ENCODE data around the gene DNAH8.
A peak's percentile ranks its signal among the peaks of the same experiment; 100 is the strongest.

Gene DNAH8

DNA sequence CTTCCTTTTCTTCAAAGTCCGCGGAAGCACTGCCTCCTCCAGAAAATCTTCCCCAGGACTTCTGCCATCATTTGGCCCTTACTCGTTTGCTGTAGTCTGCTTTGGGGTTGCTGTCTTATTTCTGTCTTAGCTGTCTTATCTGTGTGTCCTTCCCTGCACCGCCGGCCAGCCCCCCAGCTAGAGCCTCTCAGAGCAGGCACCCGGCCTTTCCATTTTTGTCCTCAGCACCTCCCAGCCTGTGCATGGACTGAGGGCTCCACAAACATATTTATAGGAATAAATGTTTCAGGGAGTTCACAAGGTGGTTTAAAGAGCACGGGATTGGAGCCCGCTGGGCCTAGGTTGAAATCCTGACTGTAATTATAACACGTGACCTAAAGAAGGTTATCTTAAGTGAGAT lies 341.6 kb downstream of the DNAH8 start:
- no peak for DNase-seq

DNA sequence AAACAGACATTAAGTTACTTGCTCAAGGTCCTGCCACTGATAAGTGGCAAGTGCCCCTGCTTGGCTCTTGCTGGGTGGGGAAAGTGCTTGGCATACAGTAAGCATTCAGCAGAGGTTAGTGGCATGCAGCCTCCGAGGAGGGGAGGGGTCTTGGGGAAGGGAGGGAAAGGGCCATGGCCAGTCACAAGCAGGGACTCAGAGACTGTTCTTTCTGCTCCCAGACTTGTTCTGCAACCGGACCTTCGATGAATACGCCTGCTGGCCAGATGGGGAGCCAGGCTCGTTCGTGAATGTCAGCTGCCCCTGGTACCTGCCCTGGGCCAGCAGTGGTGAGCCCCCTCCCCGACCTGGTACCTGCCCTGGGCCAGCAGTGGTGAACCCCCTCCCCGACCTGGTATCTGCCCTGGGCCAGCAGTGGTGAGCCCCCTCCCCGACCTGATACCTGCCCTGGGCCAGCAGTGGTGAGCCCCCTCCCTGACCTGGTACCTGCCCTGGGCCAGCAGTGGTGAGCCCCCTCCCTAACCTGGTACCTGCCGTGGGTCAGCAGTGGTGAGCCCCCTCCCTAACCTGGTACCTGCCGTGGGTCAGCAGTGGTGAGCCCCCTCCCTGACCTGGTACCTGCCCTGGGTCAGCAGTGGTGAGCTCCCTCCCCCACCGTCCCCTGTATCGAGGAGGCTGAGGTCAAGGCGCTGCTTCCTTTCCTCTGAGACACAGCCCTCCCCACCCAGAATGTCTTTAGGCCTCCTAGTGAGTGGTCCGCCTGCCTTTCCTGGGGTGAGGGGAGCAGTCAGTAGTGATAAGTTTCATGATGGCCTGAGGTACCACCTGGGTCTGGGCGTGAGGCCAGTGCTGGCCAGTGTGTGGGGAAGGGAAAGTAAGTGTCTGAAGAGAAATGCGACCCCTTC lies 342.4 kb downstream of the DNAH8 start:
- no peak for DNase-seq

DNA sequence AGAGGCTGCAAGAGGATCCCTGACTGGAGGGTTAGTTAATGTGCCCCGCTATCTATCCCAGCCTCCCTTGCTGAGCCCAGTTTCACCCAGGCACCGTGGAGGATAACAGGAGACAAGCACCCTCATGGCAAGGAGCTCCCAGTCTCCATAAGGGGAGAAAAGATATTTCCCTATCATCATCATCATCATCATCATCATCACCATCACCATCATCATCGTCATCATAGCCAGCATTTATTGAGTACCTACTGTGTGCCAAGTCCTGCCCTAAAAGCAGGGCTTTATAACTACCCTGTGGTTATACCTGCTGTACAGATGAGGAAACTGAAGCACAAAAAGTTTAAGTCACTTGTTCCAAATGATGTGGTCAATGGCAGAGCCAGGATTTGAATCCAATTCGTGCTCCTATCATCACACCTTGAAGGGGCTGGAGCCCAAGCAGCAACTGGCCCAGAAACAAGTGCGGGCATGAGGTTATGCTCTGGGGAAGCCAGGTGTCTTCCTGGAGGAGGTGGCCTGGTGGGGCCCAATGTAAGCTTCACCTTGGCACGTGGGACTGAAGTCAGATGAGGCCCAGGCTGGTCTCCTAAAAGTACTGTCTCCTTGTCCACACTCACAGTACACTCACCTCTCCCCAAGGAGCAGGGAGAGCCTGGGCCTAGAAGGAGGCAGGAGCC lies 343.5 kb downstream of the DNAH8 start:
- no peak for DNase-seq

DNA sequence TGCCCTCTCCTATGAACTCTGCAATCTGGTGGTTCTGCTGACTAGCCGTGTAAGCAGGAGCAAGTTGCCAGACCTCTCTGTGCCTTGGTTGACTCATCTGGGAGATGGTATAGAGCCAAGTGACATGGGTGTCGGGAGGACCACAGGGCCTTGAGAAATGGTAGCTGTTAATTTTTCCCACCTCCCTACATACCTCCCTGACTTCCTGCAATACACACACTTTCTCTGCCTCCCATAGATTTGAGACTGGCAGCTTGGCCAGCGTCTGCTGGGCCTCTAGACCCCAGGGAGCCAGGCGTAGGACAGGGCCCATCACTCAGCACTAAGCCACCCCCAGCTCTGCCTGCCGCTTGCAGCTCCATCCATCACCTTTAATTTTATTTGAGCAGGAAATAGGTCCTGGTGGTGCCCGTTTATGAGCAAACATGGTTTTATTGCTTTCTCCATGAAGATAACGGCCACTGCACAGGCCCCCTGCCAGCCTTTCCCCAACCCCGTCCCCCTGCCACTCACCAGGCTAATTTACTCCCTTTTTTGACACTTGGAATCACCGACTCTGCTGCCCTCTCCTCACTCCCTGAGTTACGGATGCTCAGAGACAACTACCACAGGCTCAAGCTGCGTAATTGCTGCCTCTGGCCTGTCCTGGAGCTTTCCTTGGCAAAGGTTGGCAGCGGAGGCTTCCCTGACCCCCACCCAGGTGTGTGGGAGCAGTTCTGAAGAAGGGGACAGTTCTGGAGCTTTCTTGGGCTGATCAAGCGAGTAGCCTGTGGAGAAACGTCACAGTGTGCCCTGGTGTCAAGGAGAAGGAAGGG lies 344.6 kb downstream of the DNAH8 start:
- peak; percentile 73 to 92 for DNase-seq

DNA sequence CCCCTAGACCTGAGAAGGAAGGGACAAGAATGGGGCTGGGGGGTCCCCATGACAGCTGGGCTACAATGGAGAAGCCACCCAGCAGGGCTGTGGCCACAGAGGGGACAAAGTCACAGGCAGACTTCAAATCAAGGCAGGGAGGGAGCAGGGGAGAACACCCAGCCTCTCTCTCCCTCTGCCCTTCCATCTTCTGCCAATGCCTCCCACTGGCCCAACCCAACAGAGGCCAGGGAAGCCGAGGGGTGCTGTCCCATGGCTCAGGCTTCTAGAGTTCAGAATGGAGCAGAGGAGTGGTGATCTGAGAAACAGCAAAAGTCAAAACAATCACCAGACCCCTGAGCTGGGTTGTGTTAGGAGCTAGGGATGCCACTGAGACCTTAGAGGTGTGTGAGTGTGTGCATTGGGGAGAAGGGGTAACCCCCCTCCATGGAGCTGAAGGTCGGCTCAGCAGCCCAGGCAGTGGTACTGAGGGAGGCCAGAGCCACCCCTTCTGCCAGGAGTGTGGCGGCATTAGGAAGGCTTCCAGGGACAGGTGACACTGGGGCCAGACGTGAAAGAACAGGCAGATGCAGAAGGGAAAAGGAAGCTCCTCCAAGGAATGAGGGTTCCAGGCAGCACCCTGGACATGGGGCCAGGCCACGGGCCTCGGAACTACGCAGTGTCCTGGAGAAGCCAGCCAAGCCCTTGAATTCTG lies 345.5 kb downstream of the DNAH8 start:
- DNase-seq, result no peak

DNA sequence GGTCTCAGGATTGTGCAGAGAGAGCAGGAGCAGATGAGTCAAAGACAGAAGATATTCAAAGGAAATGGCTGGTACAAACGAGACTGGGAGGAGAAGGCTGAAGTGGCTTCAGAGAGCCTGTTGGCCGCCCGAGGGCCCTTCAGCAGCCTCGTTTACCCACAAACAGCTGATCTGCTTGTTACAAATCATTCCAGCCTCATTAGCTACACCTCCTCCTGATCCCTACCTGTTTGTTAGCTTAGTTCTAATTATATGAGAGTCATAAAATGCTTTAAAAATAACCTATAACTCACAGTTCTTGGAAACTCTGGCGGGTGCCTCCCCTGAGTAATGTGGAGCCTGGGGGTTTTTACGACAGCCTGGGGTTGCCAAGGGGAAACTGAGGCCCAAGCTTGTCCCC lies 346.1 kb downstream of the DNAH8 start:
- DNase-seq, result peak in 1 of 2 experiments; percentile 10

DNA sequence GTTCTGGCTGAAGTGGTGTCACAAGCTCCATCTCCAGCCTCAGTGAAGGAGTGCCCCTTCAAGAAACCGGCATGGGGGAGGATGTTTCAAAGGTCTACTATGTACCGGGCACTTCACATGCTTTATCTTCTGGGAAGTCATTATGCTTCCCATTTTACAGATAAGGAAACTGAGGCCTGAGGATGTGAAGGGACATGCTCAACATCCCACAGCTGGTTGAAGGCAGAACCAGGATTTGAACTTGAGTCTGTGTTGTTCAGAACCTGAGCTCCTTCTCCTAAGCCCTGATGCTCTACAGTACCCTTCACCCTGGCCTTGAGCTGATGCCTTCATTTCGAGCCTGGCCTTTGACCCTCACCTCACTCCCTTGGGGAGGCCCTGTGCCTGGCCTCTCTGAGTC lies 346.5 kb downstream of the DNAH8 start:
- DNase-seq, result no peak

DNA sequence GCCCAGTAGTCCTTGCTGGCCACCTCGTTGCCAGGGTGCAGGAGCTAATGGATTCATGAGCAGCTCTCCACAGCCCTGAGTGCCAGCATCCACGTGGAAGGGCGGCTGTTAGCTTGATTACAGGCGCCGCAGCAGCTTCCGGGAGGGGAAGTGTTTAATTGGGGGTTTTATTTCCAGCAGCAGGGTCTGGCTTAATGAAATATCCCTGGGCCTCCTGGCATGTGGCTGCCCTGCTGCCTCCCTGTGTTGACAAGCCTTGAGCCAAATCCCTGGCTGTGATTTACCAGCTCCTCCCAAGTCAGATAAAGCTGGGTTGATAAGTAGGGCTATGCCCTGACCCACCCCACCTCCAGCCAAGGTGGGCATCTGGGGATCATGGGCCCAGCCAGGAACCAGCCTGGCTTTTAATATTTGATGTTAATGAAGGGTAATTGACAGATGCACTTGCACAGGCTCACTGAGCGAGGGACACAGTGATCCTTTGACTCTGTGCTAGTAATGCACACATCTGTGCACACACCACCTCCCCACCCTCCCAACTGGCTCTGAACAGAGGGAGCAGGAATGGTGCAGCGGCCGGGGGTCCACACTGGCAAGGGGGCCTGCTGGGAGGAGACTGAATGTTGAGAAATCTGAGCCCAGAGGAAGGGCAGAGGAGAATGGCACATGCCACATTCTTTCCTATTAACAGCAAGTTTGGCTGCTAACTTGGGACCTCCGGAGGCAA lies 347.1 kb downstream of the DNAH8 start:
- DNase-seq, result peak; percentile 67 to 88

DNA sequence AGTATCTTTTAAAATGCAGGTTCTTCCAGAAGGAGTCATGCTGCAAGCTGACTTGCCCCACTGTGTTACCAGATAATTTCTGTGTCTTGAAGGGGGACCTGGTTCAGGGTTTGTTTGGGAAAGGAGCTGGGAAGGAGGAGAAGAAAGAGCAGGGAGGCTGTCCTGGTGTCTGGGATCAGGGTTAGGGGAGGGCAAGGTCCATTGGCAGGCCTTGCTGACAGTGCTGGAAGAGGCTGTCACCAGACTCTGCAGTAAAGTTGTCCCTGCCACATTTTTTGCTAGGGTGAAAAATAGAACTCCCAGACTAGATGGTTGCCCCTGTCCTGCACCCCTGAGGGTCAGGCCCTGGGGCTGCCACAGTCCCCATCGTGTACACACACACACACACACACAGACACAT lies 348.4 kb downstream of the DNAH8 start:
- DNase-seq, result no peak

DNA sequence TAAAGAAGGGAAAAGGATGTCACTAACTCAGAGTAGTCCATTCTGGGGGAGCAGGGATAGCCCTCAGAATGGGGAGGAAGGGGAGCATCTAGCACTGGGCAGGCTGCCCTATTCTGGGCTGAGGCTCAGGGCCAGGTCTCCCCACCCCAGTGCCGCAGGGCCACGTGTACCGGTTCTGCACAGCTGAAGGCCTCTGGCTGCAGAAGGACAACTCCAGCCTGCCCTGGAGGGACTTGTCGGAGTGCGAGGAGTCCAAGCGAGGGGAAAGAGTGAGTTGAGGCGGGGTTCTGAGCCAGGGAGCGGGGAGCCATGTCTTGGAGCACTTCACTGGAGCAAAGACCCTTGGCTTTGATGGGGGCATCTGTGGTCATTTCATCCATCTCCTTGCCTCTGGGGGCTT lies 350.4 kb downstream of the DNAH8 start:
- no peak for DNase-seq

DNA sequence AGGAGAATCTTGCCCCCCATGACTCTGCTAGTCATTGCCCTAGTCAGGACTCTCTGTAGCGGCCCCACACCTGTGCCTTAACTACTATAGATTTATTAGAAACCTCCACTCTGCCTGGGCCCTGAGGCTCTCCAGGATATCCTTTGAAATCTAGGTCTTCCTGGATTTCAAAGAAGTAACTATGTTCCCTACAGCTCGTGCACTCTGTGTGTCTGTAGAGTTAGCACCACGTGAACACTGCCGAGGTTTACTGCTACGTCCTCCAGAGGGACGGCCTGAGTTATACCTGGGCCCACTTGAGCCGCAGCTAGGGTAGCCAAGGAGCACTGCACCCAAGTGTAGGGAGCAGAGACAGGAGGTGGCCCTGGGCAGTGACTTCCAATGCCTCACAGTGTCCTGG lies 353.3 kb downstream of the DNAH8 start:
- no peak for DNase-seq

DNA sequence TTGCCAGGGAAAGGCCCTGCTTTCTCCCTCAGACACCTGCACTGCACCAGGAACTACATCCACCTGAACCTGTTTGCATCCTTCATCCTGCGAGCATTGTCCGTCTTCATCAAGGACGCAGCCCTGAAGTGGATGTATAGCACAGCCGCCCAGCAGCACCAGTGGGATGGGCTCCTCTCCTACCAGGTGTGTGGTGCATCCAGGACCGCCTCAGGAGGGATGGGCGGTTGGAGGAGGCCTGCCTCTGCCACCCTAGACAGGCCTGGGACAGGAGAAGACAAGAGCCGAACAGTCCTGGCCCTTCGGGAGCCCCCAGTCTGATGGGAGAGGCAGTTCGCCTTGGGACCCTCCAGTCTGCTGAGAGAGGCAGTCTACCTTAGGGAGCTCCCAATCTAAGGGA lies 357.7 kb downstream of the DNAH8 start:
- no peak for DNase-seq

DNA sequence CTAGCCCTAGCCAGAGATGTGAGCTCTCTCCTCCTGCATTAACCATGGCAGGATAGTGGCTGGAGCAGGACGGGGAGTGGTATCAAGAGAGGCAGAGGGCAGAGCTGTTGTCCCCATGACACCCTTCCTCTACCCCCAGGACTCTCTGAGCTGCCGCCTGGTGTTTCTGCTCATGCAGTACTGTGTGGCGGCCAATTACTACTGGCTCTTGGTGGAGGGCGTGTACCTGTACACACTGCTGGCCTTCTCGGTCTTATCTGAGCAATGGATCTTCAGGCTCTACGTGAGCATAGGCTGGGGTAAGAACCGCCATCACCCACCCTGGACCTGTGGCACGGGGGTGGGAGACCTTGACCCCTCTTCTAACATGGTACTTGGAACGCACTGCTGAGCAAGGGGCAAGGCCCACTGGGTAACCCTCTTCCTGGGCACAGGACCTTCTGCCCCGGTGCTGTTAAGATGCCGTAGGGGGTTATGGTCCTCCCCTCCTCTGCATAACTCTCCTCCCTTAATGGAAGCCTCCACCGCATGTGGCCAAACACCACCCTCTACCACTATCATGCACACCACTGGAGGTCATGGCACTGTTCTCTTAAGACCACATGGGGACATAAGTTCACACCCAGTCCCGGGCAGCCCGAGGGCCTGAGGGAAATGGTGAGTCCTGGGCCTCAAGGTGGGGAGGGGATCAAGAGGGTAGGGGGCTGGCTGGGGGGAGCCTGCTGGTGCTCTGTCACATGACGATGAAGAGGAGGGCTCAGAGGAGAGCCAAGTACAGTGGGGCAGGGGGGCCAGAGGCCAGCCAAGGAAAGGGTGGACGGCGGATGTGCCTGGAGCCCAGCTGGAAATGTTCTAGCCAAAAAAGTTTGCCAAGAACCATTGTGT lies 358.6 kb downstream of the DNAH8 start:
- no peak for DNase-seq

DNA sequence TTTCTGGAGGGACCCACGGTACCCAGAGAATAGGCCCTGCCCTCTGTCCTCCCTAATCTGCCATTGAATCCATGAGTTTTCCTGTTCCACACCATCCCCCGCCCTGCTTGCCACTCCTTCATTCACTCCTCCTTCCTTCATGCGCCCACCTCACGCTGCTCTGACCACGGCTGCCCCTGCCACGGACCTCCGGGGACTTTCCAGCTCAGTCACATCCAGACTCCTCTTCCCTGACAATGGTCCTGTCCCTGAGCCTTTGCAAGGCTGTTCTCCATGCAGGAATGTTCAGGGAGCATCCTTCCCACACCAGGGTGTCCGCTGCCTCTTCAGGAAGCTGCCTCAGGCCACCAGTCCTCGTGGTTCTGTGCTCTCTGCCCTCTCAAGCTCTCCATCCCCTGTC lies 359.4 kb downstream of the DNAH8 start:
- DNase-seq, result no peak

DNA sequence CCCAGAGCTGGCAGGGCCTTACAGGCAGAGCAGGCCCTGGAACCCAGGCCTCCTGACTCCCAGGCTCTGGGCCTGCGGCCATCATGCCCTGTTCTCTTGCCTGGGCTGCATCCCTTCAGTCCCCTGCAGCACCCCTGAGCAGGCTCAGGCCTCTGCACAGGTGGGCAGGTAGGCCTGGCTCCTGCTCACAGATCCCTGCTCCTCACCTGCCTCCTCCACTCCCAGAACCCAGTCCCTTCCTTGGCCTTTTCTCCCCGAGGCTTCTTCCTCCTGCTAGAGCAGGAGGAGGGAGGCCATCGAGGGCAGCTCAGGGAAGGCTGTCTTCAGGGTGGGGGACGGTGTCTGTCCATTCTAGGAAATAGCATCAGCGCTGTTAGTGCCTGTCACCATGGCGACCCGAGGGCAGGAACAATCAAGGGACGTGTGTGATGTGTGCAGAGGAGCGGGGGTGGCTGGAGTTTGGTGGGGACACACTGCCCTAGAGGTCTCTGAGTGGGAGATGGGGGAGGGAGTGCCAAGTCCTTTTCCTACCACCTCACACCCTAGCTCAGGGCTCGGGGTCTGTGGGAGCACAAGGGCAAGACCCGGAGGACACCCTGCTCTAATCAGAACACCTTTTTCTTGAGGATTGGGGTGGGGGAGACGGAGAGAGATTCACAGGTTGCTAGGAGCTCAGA lies 360.0 kb downstream of the DNAH8 start:
- no peak for DNase-seq

DNA sequence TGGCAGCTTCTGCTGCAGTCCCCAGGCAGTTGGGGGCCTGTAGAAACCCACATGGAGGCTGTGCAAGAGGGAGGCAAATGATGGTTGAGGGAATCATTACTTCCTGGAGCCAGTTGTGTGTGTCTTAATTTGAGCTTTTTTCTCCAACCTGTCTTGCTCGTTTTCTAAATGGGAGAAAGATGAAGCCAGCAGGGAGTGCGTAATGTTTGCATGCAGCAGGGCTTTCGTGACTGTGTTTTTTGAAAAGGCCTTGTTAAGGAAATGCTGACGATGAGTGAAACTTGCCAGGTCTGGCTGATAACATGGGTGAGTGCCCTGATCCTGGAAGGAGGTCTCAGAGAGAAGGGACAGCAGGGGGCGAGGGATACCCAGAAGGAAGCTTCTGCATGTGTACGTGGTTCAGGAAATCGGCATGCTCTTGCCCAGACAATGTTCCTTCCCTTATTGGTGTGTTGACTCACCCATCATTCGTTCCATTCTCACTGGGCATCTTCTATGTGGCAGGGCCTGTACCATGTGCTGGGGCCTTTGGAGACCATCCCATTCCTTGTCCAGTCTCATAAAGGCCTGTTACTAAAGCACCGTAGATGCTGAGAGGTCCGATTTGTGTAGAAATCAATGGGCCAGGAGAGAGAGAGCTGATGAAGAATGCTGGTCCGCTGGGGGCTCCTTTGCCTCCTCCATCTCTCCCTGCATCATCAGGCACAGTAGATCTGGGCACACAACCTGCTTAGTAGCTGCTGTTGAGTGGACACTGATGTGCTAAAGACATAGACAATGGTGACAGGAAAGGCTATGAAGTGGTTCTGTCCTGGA lies 360.9 kb downstream of the DNAH8 start:
- no peak for DNase-seq

DNA sequence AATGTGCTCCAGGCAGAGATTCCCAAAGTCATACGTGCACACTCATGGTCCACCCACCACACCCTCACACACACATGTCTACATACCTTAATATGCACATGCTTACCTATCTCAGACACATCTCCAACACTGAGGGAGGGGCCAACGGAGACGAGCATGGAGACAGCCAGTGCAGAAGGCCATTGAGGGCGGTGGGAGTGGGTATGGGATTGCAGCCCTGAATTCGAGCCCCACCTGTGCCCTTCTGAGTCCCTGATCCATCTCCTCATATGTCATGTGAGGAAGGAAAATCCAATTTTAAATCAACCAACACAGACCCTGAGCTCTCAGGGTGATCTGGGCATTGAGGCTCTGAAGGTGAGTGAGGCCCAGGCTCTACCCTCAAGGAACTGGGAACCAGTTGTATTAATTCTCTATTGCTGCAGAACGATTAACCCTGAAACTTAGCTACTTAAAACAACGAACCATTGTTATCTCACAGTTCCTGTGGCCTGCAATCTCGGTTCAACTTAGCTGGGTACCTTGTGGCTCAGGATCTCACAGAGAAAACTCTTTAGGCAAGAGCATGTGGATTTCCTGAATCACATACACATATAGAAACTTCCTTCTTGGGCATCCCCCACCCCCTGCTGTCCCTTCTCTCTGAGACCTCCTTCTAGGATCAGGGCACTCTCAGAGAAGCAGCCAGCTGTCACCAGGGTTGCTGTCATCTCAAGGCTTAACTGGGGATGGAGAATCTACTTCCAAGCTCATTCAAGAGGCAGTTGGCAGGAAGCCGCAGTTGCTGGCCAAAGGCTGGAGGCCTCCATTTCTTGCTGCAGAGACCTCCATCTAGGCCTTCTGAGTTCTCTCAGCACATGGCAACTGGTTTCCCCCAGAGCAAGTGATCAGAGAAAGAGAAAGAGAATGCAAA lies 361.8 kb downstream of the DNAH8 start:
- no peak for DNase-seq

DNA sequence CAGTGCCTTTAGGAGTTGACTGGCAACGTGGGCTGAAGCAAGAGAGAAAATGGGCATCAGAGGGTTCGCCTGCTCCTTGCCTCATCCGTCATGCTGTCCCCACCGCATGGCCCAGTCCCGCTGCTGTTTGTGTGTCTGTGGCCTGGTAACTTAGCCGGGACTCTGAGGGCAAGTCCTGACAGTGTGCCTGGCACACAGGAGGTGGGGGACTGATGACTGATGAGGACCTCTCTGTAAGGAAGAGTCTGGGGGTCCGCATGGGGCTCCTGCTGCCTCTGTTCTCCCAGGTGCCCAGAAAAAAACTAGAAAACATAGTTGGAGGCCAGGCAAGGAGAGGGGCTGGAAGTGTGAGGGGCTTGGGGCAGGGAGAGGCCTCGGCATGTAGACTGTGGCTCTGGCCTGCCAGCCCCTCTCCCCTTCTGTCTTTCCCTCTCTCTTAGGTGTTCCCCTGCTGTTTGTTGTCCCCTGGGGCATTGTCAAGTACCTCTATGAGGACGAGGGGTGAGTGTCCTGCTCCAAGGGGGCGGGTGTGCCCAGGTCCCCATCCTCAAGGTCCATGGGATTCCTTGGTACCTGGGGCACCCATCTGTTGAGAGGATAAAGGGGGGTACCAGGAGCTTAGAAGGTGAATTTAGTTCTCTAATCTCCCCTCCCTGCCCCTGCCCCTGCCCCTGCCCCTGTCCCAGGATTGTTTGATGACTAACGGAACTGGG lies 362.9 kb downstream of the DNAH8 start:
- DNase-seq, result no peak
